Nephron (organoid): ENCODE measurements around the gene PBX2.

Experiments
- H3K27ac Mint-ChIP-seq, 3 experiments: 2 replicates each; pipeline ENCODE4 v1.8.0; 2020; ENCODE audit warnings: mixed read lengths in 3 of 3, mild to moderate bottlenecking in 2 of 3, moderate library complexity in 1 of 3
- H3K27me3 Mint-ChIP-seq: 2 replicates; pipeline ENCODE4 v1.8.0; 2021; ENCODE audit warnings: low read depth, mild to moderate bottlenecking, moderate library complexity, mixed read lengths
- H3K36me3 Mint-ChIP-seq: 2 replicates; pipeline ENCODE4 v1.8.0; 2020; ENCODE audit warnings: low read depth, mixed read lengths
- H3K4me1 Mint-ChIP-seq: 2 replicates; pipeline ENCODE4 v1.8.0; 2020; ENCODE audit warnings: mixed read lengths
- H3K4me3 Mint-ChIP-seq, 3 experiments: 2 replicates each; pipeline ENCODE4 v1.8.0; 2020; ENCODE audit warnings: mild to moderate bottlenecking in 3 of 3, mixed read lengths in 3 of 3, moderate library complexity in 2 of 3
- H3K9me3 Mint-ChIP-seq: 2 replicates; pipeline ENCODE4 v1.8.0; 2020; ENCODE audit warnings: mixed read lengths
- CTCF ChIP-seq, 3 experiments: fragments of 200-600 bp; sonication (generic); IDR thresholded peaks; one replicate each; pipeline ENCODE4 v1.5.0; 2021; ENCODE audit warnings: antibody characterized with exemption in 3 of 3; ENCODE audit not compliant: unreplicated experiment in 3 of 3

PBX2 gene

GRCh38 chr6:32168350-32168749 lies 21.7 kb downstream of the PBX2 start:
- Mint-ChIP-seq H3K36me3 (peaks cover 53% of the 10 kb centered on the region), H3K4me1 (peaks cover 2% of the 10 kb centered on the region), H3K9me3 (no peaks in the 10 kb centered on the region), H3K27me3 (no peaks in the 10 kb centered on the region), H3K4me3 (no peak overlapping the region), H3K27ac (peak overlapping the region in 1 of 3 experiments; percentile 33)
- TF ChIP-seq CTCF (IDR thresholded peaks at IDR 0.05; ENCODE audit: unreplicated experiment in 3 of 3): no peak

GRCh38 chr6:32167761-32168262 lies 22.2 kb downstream of the PBX2 start:
- H3K4me1 Mint-ChIP-seq: no peaks in the 10 kb centered on the region
- H3K4me3 Mint-ChIP-seq: no peak overlapping the region
- no peak for TF ChIP-seq CTCF (IDR thresholded peaks at IDR 0.05; ENCODE audit: unreplicated experiment in 3 of 3)
- peaks cover 58% of the 10 kb centered on the region for H3K36me3 Mint-ChIP-seq
- H3K27me3 Mint-ChIP-seq: no peaks in the 10 kb centered on the region
- H3K9me3 Mint-ChIP-seq: no peaks in the 10 kb centered on the region
- H3K27ac Mint-ChIP-seq: peak overlapping the region in 1 of 3 experiments; percentile 34

GRCh38 chr6:32167154-32167760 lies 22.7 kb downstream of the PBX2 start:
- no peaks in the 10 kb centered on the region for H3K27me3 Mint-ChIP-seq
- H3K27ac Mint-ChIP-seq: peak overlapping the region in 1 of 3 experiments; percentile 34
- no peak for TF ChIP-seq CTCF (IDR thresholded peaks at IDR 0.05; ENCODE audit: unreplicated experiment in 3 of 3)
- no peaks in the 10 kb centered on the region for H3K9me3 Mint-ChIP-seq
- no peak overlapping the region for H3K4me3 Mint-ChIP-seq
- H3K36me3 Mint-ChIP-seq: peaks cover 64% of the 10 kb centered on the region
- H3K4me1 Mint-ChIP-seq: no peaks in the 10 kb centered on the region

- H3K27me3 Mint-ChIP-seq: no peaks in the 10 kb centered on the region
These were observed 23.5 kb downstream of the PBX2 start for GRCh38 chr6:32166411-32167061.

GRCh38 chr6:32164295-32164694 lies 25.7 kb downstream of the PBX2 start, which contains the start of gene EGFL8:
Gene EGFL8 (plus strand): TSS chr6:32164595. CDS start chr6:32166166, 1,571 bp downstream.
- peak within 1 kb of the TSS in 1 of 3 experiments; percentile 2 for H3K4me3 Mint-ChIP-seq
- H3K27me3 Mint-ChIP-seq: no peaks in the 10 kb centered on the region
- H3K4me1 Mint-ChIP-seq: no peaks in the 10 kb centered on the region
- no peak for TF ChIP-seq CTCF (IDR thresholded peaks at IDR 0.05; ENCODE audit: unreplicated experiment in 3 of 3)
- no peaks in the 10 kb centered on the region for H3K9me3 Mint-ChIP-seq
- peak within 1 kb of the TSS in 2 of 3 experiments; percentile 38 to 42 for H3K27ac Mint-ChIP-seq
- H3K36me3 Mint-ChIP-seq: peaks cover 52% of the 10 kb centered on the region

More at GRCh38 chr6:32166411-32167061, 23.5 kb downstream of the PBX2 start:
- no peak for TF ChIP-seq CTCF (IDR thresholded peaks at IDR 0.05; ENCODE audit: unreplicated experiment in 3 of 3)
- H3K27ac Mint-ChIP-seq: no peak overlapping the region
- H3K4me1 Mint-ChIP-seq: no peaks in the 10 kb centered on the region
- no peaks in the 10 kb centered on the region for H3K9me3 Mint-ChIP-seq
- H3K4me3 Mint-ChIP-seq: no peak overlapping the region
- peaks cover 67% of the 10 kb centered on the region for H3K36me3 Mint-ChIP-seq
